PC-9 (cell line): Measurements from ENCODE around the gene TMEM91.

Experiments used
- CTCF ChIP-seq: fragments of 200-600 bp; sonication (generic); conservative IDR thresholded peaks from 2 replicates; pipeline ENCODE4 v1.6.1; 2017; ENCODE audit warnings: mixed run types, antibody characterized with exemption, mild to moderate bottlenecking, moderate library complexity
- EZH2 ChIP-seq: fragments of 200-600 bp; sonication (generic); IDR thresholded peaks from 2 replicates; pipeline ENCODE4 v1.8.0; 2017; ENCODE audit warnings: antibody characterized with exemption, low read depth

DNA sequence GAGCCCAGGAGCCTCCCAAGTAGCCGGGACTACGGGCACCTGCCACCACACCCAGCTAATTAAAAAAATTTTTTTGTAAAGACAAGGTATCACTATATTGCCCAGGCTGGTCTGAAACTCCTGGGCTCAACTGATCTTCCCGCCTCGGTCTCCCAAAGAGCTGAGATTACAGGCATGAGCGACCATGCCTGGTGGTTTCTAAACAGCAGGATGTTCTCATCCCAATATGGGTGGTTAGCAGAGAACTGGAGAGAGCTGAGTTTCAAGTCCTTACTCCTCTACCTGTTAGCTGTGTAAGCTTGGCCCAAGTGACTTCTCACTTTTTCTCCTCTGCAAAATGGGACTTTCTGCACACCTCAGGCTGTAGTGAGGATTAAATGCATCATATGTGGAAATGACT, 8.0 kb downstream of the TMEM91 start:
- TF ChIP-seq EZH2 (no peak), CTCF (no peak)
